HG03095 (cell line): ENCODE data around the gene DPP10.

Experiments
- ATAC-seq: cut with Tn5 transposase; IDR thresholded peaks from one replicate; pipeline ENCODE4 v1.9.1; 2021; ENCODE audit warnings: moderate library complexity; ENCODE audit not compliant: unreplicated experiment

DPP10 gene

DNA sequence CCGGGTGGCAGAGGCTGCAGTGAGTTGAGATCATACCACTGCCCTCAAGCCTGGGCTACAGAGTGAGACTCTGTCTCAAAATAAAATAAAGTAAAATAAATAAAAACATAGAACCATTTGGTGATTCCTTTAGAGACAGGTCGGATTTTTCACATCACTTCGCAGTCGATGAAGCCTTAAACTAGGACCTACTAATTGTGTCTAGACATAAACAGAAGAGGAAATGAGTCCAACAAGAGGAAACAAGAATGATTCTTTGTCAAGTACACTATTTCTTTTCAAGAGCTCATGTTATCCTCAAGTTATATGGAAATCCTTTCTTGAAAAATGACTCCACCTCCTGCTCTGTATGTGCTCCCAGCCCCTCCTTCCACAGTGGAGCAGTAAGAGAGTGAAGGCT, 758.9 kb downstream of the DPP10 start:
- no peak for ATAC-seq

DNA sequence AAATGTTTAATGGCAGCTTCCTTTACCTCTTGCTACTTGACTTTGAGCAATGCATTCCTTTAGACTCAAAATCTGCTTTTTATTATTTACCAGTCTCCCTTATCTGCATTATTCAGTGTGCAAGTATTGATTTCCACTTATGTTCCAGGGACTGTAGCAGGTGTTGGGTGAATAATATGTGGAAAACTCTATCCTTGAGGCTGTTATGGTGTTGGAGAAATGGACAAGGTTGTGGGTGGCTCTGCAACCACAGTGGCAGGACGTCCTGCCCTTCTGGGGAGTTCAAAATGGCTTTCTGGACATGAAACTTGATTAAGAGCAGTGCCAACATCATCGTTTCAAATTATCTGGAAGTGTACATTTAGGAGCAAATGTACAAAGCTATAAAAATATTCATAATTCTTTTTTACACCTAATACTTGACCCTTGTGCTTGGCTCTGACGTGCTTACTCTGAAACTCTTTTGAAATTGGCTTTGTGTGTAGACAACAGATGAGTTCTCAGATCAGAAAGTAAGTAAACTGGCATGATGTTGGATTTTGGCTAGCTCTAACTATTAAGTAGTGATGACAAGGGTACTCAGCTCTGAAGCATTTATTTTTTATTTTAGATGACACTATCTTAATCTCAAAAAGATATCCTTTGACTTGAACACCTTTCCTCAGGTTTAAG, 766.2 kb downstream of the DPP10 start:
- ATAC-seq, result no peak

DNA sequence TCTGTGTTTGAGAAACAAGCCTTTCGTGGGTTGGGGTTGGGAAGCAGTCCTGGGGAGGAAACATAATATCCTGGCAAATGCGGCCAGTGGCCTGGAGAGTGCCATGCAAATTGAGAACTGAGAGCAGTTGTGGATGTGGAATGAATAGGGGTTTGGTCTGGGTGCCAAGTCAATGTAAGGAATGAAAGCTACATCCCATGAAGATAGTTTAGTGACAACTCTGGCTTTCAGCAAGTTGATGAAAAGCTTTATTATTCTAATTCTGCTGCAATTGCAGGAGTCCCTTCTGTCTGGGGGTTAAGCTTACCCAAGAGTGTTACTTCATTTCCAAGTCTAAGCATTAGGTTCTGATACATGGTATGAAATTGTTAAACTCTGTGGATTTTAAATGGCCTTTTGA, 771.6 kb downstream of the DPP10 start:
- ATAC-seq, result no peak

DNA sequence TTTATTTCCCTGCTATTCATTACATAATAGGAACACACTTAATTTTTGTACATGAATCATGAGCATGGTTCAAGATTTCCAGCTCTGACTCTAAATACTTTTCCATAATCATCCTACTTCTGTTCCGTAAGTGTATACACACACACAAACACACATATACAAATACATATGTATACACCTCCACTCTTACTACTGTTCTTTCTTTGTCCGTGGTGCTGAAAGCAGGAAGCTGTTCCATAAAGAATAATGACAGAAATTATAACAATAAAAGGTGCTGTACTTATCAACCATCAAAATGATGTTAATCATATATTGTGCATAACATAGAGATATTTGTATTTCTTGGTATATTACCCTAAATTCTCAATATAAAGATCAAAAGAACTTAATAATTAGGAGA, 776.9 kb downstream of the DPP10 start:
- ATAC-seq, result no peak

DNA sequence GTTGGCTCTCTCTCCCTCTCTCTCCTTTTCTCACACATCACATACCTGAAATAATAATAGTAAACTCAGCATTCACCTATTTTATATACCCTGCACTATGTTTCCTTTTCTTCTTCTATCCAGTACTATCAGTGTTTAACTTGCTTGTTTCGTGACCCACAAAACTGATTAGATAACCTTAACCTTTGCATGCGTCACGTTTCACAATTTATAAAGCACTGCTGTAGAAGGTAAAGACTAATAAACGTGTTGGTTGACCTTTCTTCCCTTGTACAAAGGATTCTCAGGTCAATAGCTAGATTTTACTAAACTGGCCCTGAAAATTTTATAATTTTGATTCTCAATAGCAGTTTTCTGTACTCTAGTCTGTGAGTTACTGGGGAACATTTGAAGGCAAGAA, 791.7 kb downstream of the DPP10 start:
- ATAC-seq, result no peak

DNA sequence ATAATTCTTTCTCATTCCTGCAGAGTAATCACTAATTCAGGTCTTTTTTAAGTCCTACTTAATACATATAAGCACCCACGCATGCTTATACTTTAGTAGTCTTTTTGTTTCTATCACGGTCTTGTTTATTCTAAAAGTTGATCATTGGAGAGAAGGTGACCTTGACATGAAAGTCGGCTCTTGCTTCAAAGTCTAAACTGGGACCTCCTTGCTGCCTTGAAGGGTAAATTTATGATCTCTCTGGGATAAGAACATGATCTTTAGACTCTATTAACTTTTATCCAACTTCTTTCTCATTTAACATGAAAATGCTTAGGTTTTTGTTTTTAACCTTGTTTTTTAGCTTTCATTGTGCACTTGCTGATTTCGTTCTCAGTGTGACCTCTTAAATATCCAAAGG, 792.3 kb downstream of the DPP10 start:
- ATAC-seq, result no peak

DNA sequence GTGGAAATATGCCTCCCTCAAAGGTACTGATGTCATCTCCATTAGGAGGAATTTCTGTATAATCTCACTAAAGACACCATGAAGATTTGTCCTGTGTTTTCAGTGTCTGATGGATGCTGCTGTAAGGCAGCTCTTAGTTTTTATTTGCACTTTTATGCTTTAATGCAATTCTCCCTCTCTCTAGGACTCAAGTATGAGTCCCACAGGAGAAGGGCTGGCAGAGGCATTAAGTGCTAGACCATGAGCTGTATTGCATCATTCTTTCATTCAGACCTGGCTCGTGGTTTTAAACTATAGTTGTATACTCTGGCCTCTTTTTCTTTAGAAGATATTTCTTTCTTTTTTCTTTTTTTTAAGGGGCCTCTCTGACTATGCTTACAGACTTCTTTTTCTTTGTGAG, 805.6 kb downstream of the DPP10 start:
- ATAC-seq, result no peak

DNA sequence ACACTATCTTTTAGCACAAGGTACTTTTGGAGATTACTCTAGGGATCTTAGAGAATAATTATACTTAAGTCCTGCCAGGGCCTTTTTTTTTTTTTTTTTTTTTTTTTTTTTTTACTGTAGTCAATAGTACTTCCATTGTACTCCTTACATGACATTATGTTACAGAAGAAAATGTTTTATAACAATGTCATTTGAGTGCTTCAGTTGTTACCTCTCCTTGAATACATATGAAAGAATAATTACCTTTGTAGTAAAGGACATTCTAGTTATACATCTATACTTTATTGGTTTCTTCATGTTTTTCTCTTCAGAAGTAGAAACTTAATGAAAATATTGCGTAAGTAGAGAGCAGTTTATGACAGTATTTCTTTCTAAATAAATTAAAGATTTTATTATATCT, 834.9 kb downstream of the DPP10 start:
- ATAC-seq, result no peak

DNA sequence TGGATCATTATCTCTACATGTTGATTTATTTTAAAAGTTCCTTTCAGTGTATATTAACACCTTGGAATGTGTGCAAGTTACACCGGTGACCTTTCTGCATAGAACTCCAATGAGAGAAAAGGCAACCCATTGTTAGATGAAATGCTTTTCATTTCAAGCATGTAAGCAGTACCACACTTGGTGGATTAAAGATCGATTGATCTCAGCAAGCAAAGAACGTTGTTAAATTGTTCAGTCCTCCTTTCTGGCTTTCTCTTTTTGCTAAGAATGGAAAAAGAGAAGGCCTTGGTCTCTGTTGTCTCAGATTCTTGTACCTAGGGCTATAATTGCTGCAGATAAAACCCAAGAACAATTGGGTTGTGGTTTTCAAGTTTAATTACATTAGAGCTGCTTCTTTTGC, 843.0 kb downstream of the DPP10 start:
- ATAC-seq, result no peak

DNA sequence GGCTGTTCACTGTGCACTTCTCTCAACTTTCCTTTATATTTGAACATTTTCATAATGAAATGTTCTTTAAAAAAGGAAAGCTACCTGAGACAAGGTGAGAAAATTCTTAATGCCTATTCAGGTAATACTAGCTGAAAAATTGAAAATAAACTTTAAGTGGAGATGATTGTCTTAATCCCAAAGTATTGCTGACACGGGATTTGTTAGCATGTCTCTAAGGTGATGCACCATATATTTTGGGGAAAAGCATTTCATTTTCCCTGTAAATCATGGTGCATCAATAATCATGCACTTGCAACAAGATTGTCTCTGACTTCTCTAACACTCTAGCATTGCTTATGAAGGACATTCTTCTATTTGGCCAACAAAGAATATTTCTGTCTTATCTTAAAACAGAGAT, 848.0 kb downstream of the DPP10 start:
- no peak for ATAC-seq

DNA sequence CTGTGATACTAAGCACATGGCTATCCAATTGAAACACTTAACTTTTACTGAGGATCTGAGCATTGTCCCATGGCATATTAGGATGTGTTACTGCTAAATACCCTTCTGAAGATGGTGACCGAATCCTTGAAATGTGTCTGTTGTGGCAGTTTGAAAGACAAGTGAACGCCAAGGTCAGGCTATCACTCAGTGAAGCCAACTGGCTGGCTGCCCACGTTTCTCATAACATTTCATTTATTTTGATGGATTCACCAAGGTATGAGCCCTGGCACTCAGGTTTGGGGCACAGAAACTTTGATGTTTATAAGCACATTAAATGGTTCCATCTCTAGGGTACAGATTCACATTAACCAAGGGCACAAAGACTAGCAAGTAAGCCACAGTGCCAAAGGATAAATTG, 850.3 kb downstream of the DPP10 start:
- ATAC-seq, result no peak

DNA sequence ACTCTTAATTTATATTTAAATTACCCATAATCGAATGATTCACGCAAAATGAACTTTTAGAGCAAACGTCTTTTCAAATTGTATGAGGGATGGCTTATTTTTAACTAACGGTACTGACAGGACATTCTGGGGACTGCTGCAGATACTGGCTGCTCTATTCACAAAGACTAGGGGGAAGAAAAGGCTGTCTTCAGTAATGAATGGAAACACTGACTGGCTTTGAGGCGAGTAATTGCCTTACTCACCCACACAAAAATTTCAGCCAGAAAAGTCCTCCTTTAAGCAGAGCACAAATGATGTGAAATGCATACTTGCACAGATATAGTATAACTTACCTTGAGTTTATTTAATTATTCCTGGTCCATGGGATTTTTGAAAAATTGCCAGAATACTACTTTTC, 852.6 kb downstream of the DPP10 start:
- no peak for ATAC-seq

DNA sequence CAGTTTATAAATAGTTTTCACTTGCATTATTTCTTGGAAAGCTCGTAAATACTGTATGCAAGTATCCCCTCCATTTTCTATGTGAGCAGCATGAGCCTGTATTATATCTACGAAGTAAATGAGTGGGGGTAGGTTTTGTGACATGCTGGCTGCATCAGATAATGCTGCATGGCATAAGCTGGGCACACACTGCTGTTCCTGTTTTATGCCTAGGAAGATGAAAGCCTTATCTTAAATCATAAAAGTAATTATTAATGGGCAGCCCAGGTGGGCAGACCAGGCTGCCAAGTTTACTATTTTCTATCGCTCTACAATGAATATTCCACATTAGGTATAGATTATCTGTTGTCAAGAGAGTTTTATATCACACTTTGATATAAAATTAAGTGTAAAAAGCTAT, 854.6 kb downstream of the DPP10 start:
- no peak for ATAC-seq

DNA sequence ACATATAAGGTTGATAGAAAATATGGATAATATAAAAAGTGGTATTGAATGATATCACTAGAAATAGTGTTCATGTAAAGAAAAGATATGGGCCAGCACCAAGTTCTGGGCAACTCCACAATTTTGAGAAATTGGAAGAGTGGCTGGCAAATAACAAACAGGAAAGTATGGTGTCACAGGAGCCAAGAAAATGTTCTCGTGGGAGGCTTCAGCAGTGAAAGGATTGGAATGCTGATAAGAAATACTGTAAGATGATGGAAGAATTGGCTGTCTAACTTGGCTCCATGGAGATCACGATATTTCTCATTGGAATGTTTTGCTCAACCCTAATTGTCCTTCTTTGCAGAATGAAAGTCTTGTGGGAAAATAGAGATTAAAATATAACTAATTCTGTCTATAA, 856.8 kb downstream of the DPP10 start:
- no peak for ATAC-seq

DNA sequence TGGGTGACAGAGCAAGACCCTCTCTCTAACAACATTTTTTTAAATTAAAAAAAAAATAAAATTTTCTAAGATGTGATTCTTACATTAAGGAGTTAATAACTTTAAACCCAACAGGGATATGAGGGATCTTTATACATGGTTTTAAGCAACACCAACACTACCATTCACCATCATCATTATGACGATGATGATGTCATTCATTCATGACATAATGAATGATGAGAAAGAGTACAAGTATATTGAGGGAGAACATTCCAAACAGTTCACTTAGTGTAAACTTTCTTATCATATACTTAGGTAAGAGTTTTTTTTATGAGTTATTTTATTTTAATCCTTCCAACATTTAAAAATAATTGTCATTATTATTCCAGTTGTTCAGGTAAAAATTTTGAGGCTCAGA, 863.3 kb downstream of the DPP10 start:
- no peak for ATAC-seq

DNA sequence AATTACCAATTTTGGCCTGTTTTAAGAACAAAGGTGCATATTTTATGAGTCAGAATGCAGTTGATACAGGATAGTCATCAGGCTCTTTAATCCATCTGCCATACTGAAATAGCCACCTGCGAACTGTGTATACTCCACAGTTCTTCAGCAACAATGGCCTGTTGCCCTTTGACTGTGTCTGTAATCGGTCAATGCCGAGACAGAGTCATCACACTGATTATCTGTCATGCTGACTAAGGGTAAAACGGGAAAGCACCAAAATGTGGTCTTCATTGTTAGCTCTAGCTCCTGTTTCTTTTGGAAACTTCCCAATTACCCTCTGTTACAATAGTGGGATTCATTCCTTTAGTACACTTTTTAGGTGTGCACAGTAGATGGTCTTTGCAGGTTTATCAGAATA, 871.7 kb downstream of the DPP10 start:
- no peak for ATAC-seq

DNA sequence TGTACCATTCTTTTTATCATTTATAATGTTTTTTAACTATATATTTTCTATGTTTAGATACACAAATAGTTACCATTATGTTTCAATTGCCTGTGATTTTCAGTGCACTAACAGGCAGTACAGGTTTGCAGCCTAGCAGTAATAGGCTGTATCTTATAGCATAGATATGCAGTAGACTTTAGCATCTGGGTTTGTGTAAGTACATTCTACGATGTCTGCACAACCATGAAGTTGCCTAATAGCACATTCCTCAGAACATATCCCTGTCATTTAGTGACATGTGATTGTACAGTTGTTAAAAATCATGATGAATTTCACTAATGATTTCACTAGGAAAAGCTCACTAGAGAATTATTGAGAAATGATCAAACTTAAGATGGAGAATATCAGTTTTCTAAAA, 884.6 kb downstream of the DPP10 start:
- ATAC-seq, result no peak

DNA sequence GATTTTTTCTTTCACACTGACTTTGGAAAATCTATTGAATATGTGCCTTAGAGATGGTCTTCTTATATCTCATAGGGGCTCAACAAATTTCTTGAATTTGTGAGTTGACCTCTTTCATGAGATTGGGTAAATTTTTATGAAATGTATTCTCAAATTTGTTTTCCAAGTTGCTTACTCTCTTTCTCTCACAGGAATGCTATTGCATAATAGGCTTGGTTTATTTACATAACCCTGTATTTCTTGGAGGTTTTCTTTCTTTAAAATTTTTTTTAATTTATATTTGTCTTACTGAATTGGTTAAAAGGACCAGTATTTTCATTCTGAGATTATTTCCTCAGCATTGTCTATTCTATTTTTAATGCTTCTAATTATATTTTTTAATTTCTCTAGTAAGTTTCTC, 917.1 kb downstream of the DPP10 start:
- ATAC-seq, result no peak

DNA sequence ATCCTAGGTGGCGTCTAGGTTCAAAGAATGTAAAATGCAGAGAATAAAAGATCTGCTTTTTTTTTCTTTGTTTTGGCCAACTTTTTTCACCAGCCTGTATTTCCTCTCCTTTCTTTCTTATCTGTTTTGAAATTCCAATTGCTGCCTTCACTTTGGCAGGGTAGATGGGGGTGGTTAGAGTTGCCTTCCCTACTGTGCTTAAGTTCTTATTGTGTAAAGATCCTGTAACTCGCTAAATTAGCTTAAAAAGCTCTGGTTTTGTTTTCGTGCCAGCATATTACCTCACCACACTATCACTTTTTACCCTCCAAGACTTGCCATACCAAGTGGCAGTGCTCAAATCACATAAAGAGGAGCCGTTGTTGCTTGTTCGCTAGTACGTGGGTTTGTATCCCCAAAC, 921.7 kb downstream of the DPP10 start:
- ATAC-seq, result no peak

DNA sequence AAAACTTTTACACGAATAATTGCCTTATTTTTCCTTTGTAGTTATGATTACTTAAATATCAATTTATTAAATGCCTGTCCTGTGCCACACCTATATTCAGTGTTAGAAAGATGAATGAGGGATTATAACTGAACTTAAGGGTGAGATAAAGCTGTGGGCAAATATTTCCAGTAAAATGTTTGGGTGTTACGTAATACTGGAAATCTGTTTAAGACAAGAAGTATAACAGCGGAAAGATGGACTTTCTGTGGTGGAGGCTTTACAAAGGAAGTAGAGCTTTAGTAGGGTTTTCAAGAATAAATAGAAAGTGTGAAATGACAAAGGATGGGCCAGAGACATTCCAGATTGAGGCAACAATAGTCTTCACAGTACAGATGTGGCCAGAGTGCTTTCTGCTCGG, 927.0 kb downstream of the DPP10 start:
- ATAC-seq, result no peak

DNA sequence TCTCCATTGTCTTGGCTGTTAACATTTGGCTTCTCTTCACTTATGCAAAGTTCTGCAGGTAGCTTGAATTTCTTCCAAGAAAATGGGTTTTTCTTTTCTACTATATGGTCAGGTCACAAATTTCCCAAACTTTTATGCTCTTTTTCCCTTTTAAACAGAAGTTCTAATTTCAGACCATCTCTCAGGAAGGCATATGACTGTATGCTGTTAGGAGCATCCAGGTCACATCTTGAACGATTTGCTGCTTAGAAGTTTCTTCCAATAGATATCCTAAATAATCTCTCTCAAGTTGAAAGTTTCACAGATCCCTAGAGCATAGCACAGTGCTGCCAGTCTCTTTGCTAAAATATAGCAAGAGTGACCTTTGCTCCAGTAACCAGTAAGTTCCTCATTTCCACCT, 932.5 kb downstream of the DPP10 start:
- no peak for ATAC-seq

DNA sequence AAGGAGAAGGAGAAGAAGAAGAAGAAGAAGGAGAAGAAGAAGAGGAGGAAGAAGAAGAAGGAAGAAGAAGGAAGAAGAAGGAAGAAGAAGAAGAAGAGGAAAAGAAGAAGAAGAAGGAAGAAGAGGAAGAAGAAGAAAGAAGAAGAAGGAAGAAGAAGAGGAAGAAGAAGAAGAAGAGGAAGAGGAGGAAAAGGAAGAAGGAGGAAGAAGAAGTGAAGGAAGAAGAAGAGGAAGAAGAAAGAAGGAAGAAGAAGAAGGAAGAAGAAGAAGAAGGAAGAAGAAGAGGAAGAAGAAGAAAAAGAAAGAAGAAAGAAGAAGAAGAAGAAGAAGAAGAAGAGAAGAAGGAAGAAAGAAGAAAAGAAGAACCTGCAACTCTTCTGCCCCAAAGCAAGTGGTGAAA, 942.0 kb downstream of the DPP10 start:
- no peak for ATAC-seq

DNA sequence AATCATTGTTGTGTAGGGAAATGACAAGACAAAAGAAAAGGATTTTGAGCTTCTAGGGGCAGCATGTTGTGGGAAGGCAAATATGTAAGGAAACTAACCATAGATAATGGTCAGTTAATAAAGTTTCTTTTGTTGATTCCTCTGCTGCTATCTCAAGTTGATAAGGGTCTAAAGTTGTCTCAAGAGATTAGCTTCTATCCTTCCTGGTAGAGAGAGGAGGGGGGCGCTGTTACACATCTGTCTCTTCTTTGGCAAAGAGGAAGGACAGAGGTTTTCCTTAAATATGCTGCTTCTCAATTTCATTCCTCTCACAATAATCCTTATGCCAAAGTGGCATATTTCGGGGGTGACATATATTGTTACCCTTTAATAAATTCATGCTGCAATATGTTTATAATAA, 944.0 kb downstream of the DPP10 start:
- no peak for ATAC-seq

DNA sequence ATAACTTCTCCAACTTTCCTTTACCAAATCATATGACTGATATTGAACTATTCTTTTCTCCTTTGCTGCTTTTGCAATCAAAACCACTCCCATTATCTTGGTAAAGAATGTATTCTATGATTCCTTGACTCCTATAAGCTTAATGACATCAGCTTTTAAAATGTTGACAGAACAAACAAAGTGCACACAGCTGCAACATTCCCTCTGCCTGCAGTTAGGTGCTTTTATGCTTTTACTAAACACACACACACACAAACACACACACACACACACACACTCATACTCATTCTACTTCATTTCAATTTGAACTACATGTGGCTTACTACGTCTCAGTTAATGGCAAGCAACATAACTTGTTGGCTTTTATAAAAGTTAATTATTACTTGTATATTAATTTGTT, 946.6 kb downstream of the DPP10 start:
- ATAC-seq, result no peak
